ENCODE measurements around the gene C3.

C3 gene

GRCh38 chr19:6686628-6686975 lies 33.8 kb downstream of the C3 start:
- no peaks in the 10 kb centered on the region for H3K9me3 ChIP-seq (ENCODE audit: low read depth, low read length)
- no peak overlapping the region for H3K4me3 ChIP-seq
- H3K9ac ChIP-seq (ENCODE audit: insufficient read length) = no peak overlapping the region
- H3K27ac ChIP-seq = no peak overlapping the region
- TF ChIP-seq POLR2AphosphoS5 (IDR thresholded peaks at IDR 0.05; ENCODE audit: borderline replicate concordance, low read depth, low read length) (no peak), FOXP2 (optimal IDR thresholded peaks at IDR 0.05; ENCODE audit: control extremely low read depth, extremely low read length, insufficient read depth) (no peak), EZH2 (IDR thresholded peaks at IDR 0.05) (no peak)
- no peak for DNase-seq (ENCODE audit: low read depth, low spot score)
- no peaks in the 10 kb centered on the region for H3K36me3 ChIP-seq (ENCODE audit: insufficient read depth, low read length)

- no peak overlapping the region for H3K4me3 ChIP-seq
- no peak for TF ChIP-seq FOXP2 (optimal IDR thresholded peaks at IDR 0.05; ENCODE audit: control extremely low read depth, extremely low read length, insufficient read depth)
- no peak for TF ChIP-seq POLR2AphosphoS5 (IDR thresholded peaks at IDR 0.05; ENCODE audit: borderline replicate concordance, low read depth, low read length)
- no peak for TF ChIP-seq EZH2 (IDR thresholded peaks at IDR 0.05)
- no peak overlapping the region for H3K9ac ChIP-seq (ENCODE audit: insufficient read length)
- H3K27ac ChIP-seq = no peak overlapping the region
- H3K36me3 ChIP-seq (ENCODE audit: insufficient read depth, low read length) = no peaks in the 10 kb centered on the region
- no peaks in the 10 kb centered on the region for H3K9me3 ChIP-seq (ENCODE audit: low read depth, low read length)
- no peak for DNase-seq (ENCODE audit: low read depth, low spot score)
Measured at GRCh38 chr19:6685962-6686627, 34.4 kb downstream of the C3 start.

- H3K4me3 ChIP-seq = no peak overlapping the region
- TF ChIP-seq POLR2AphosphoS5 (IDR thresholded peaks at IDR 0.05; ENCODE audit: borderline replicate concordance, low read depth, low read length) (no peak), EZH2 (IDR thresholded peaks at IDR 0.05) (no peak), FOXP2 (optimal IDR thresholded peaks at IDR 0.05; ENCODE audit: control extremely low read depth, extremely low read length, insufficient read depth) (no peak)
- H3K27ac ChIP-seq = no peak overlapping the region
- no peaks in the 10 kb centered on the region for H3K9me3 ChIP-seq (ENCODE audit: low read depth, low read length)
- H3K9ac ChIP-seq (ENCODE audit: insufficient read length) = no peak overlapping the region
- H3K36me3 ChIP-seq (ENCODE audit: insufficient read depth, low read length) = no peaks in the 10 kb centered on the region
- no peak for DNase-seq (ENCODE audit: low read depth, low spot score)
Measured at GRCh38 chr19:6685482-6685881, 35.0 kb downstream of the C3 start.

GRCh38 chr19:6683971-6684370 lies 36.5 kb downstream of the C3 start:
- Histone ChIP-seq H3K36me3 (ENCODE audit: insufficient read depth, low read length) (no peaks in the 10 kb centered on the region), H3K4me3 (no peak overlapping the region), H3K27ac (no peak overlapping the region), H3K9ac (ENCODE audit: insufficient read length) (no peak overlapping the region), H3K9me3 (ENCODE audit: low read depth, low read length) (no peaks in the 10 kb centered on the region)
- DNase-seq (ENCODE audit: low read depth, low spot score) = no peak
- TF ChIP-seq FOXP2 (optimal IDR thresholded peaks at IDR 0.05; ENCODE audit: control extremely low read depth, extremely low read length, insufficient read depth) = no peak
- no peak for TF ChIP-seq EZH2 (IDR thresholded peaks at IDR 0.05)
- TF ChIP-seq POLR2AphosphoS5 (IDR thresholded peaks at IDR 0.05; ENCODE audit: borderline replicate concordance, low read depth, low read length) = no peak

- no peak overlapping the region for H3K9ac ChIP-seq (ENCODE audit: insufficient read length)
- no peak overlapping the region for H3K4me3 ChIP-seq
- H3K27ac ChIP-seq = no peak overlapping the region
- no peaks in the 10 kb centered on the region for H3K36me3 ChIP-seq (ENCODE audit: insufficient read depth, low read length)
- no peak for TF ChIP-seq POLR2AphosphoS5 (IDR thresholded peaks at IDR 0.05; ENCODE audit: borderline replicate concordance, low read depth, low read length)
- no peak for TF ChIP-seq FOXP2 (optimal IDR thresholded peaks at IDR 0.05; ENCODE audit: control extremely low read depth, extremely low read length, insufficient read depth)
- TF ChIP-seq EZH2 (IDR thresholded peaks at IDR 0.05) = no peak
- H3K9me3 ChIP-seq (ENCODE audit: low read depth, low read length) = no peaks in the 10 kb centered on the region
- no peak for DNase-seq (ENCODE audit: low read depth, low spot score)
Measured at GRCh38 chr19:6682607-6683128, 37.8 kb downstream of the C3 start.

GRCh38 chr19:6680141-6680540 lies 40.3 kb downstream of the C3 start:
- DNase-seq (ENCODE audit: low read depth, low spot score) = no peak
- Histone ChIP-seq H3K9ac (ENCODE audit: insufficient read length) (no peak overlapping the region), H3K36me3 (ENCODE audit: insufficient read depth, low read length) (no peaks in the 10 kb centered on the region), H3K9me3 (ENCODE audit: low read depth, low read length) (no peaks in the 10 kb centered on the region), H3K4me3 (no peak overlapping the region), H3K27ac (no peak overlapping the region)
- TF ChIP-seq POLR2AphosphoS5 (IDR thresholded peaks at IDR 0.05; ENCODE audit: borderline replicate concordance, low read depth, low read length) = no peak
- TF ChIP-seq EZH2 (IDR thresholded peaks at IDR 0.05) = no peak
- no peak for TF ChIP-seq FOXP2 (optimal IDR thresholded peaks at IDR 0.05; ENCODE audit: control extremely low read depth, extremely low read length, insufficient read depth)

GRCh38 chr19:6679139-6679538 lies 41.3 kb downstream of the C3 start:
- no peaks in the 10 kb centered on the region for H3K36me3 ChIP-seq (ENCODE audit: insufficient read depth, low read length)

GRCh38 chr19:6678690-6679109 lies 41.8 kb downstream of the C3 start:
- TF ChIP-seq POLR2AphosphoS5 (IDR thresholded peaks at IDR 0.05; ENCODE audit: borderline replicate concordance, low read depth, low read length) (no peak), FOXP2 (optimal IDR thresholded peaks at IDR 0.05; ENCODE audit: control extremely low read depth, extremely low read length, insufficient read depth) (no peak)
- no peak for DNase-seq (ENCODE audit: low read depth, low spot score)
- Histone ChIP-seq H3K4me3 (no peak overlapping the region), H3K36me3 (ENCODE audit: insufficient read depth, low read length) (no peaks in the 10 kb centered on the region), H3K27ac (no peak overlapping the region), H3K9ac (ENCODE audit: insufficient read length) (no peak overlapping the region), H3K9me3 (ENCODE audit: low read depth, low read length) (no peaks in the 10 kb centered on the region)

More at GRCh38 chr19:6679139-6679538, 41.3 kb downstream of the C3 start:
- H3K27ac ChIP-seq = no peak overlapping the region
- H3K4me3 ChIP-seq = no peak overlapping the region
- H3K9me3 ChIP-seq (ENCODE audit: low read depth, low read length) = no peaks in the 10 kb centered on the region
- no peak overlapping the region for H3K9ac ChIP-seq (ENCODE audit: insufficient read length)
- no peak for TF ChIP-seq POLR2AphosphoS5 (IDR thresholded peaks at IDR 0.05; ENCODE audit: borderline replicate concordance, low read depth, low read length)
- TF ChIP-seq EZH2 (IDR thresholded peaks at IDR 0.05) = no peak
- TF ChIP-seq FOXP2 (optimal IDR thresholded peaks at IDR 0.05; ENCODE audit: control extremely low read depth, extremely low read length, insufficient read depth) = no peak
- no peak for DNase-seq (ENCODE audit: low read depth, low spot score)

Measured in SK-N-MC (cell line).